H9 (cell line): ENCODE data around the gene SLC44A1. TPM values are rescaled to one million over a fixed set of nuclear protein-coding genes. Genes with fewer than 3 reads are reported as not detected.

Experiments
- DNase-seq: peaks from one replicate; pipeline ENCODE4 v3.0.0-alpha.2; 2017
- H2AFZ ChIP-seq: one replicate; pipeline ENCODE4 v1.6.1; 2013; ENCODE audit warnings: mild to moderate bottlenecking, low read length, control low read depth, moderate library complexity
- H2AK5ac ChIP-seq: 2 replicates; pipeline ENCODE4 v1.6.1; 2013; ENCODE audit warnings: low read length, control low read depth, mixed read lengths; ENCODE audit not compliant: insufficient read length
- H2BK120ac ChIP-seq: one replicate; pipeline ENCODE4 v1.6.1; 2013; ENCODE audit warnings: low read depth, mild to moderate bottlenecking, low read length, control low read depth, inconsistent platforms; ENCODE audit not compliant: poor library complexity, severe bottlenecking
- H2BK12ac ChIP-seq: 2 replicates; pipeline ENCODE4 v1.6.1; 2013; ENCODE audit warnings: low read length, control low read depth, mixed read lengths, low read depth; ENCODE audit not compliant: insufficient read length
- H2BK15ac ChIP-seq: 2 replicates; pipeline ENCODE4 v1.6.1; 2013; ENCODE audit warnings: low read depth, low read length, control low read depth
- H2BK20ac ChIP-seq: one replicate; pipeline ENCODE4 v1.6.1; 2013; ENCODE audit warnings: low read depth, mild to moderate bottlenecking, low read length, control low read depth, inconsistent platforms; ENCODE audit not compliant: poor library complexity, severe bottlenecking
- H2BK5ac ChIP-seq: 2 replicates; pipeline ENCODE4 v1.6.1; 2013; ENCODE audit warnings: low read length, control low read depth, mixed read lengths; ENCODE audit not compliant: insufficient read length
- H3K14ac ChIP-seq: 2 replicates; pipeline ENCODE4 v1.6.1; 2013; ENCODE audit warnings: low read length, control low read depth; ENCODE audit not compliant: insufficient read depth
- H3K18ac ChIP-seq: 2 replicates; pipeline ENCODE4 v1.6.1; 2013; ENCODE audit warnings: low read depth, mild to moderate bottlenecking, mixed read lengths, low read length, control low read depth; ENCODE audit not compliant: insufficient read length
- H3K23ac ChIP-seq: 2 replicates; pipeline ENCODE4 v1.6.1; 2013; ENCODE audit warnings: low read length, control low read depth, mixed read lengths, low read depth; ENCODE audit not compliant: insufficient read length
- H3K23me2 ChIP-seq: 2 replicates; pipeline ENCODE4 v1.6.1; 2013; ENCODE audit warnings: low read depth, mild to moderate bottlenecking, mixed read lengths, low read length, control low read depth; ENCODE audit not compliant: insufficient read length, poor library complexity, severe bottlenecking
- H3K27ac ChIP-seq: 2 replicates; pipeline ENCODE4 v1.5.1; 2013; ENCODE audit warnings: low read length, control low read depth, mixed read lengths, low read depth; ENCODE audit not compliant: insufficient read length
- H3K27me3 ChIP-seq: 2 replicates; pipeline ENCODE4 v1.6.1; 2013; ENCODE audit warnings: low read length, control low read depth, inconsistent platforms; ENCODE audit not compliant: insufficient read depth
- H3K4ac ChIP-seq: 2 replicates; pipeline ENCODE4 v1.6.1; 2013; ENCODE audit warnings: low read depth, mild to moderate bottlenecking, control low read depth, inconsistent platforms, low read length, moderate library complexity
- H3K4me1 ChIP-seq: 2 replicates; pipeline ENCODE4 v1.6.1; 2013; ENCODE audit warnings: low read length, control low read depth, inconsistent platforms; ENCODE audit not compliant: insufficient read depth
- H3K4me2 ChIP-seq: 2 replicates; pipeline ENCODE4 v1.6.1; 2013; ENCODE audit warnings: low read length, control low read depth, mixed read lengths; ENCODE audit not compliant: insufficient read length, insufficient read depth
- H3K56ac ChIP-seq: 2 replicates; pipeline ENCODE4 v1.6.1; 2013; ENCODE audit warnings: low read depth, mild to moderate bottlenecking, mixed read lengths, low read length, control low read depth; ENCODE audit not compliant: insufficient read length
- H3K79me1 ChIP-seq: 2 replicates; pipeline ENCODE4 v1.6.1; 2013; ENCODE audit warnings: low read depth, mild to moderate bottlenecking, moderate library complexity, low read length, control low read depth, inconsistent platforms; ENCODE audit not compliant: insufficient read depth, poor library complexity, severe bottlenecking
- H3K79me2 ChIP-seq: 2 replicates; pipeline ENCODE4 v1.6.1; 2013; ENCODE audit warnings: low read length, control low read depth, inconsistent platforms; ENCODE audit not compliant: insufficient read depth
- H3K9ac ChIP-seq: 2 replicates; pipeline ENCODE4 v1.6.1; 2013; ENCODE audit warnings: low read length, control low read depth, mixed read lengths; ENCODE audit not compliant: insufficient read length; ENCODE audit errors: extremely low read depth
- H3K9me3 ChIP-seq: one replicate; pipeline ENCODE4 v1.6.1; 2013; ENCODE audit warnings: low read depth, low read length, inconsistent platforms; ENCODE audit not compliant: control insufficient read depth
- H3T11ph ChIP-seq: one replicate; pipeline ENCODE4 v1.6.1; 2013; ENCODE audit warnings: mild to moderate bottlenecking, low read length, control low read depth, inconsistent platforms
- H4K20me1 ChIP-seq: one replicate; pipeline ENCODE4 v1.6.1; 2013; ENCODE audit not compliant: control insufficient read depth, insufficient read length, insufficient read depth
- H4K5ac ChIP-seq: 2 replicates; pipeline ENCODE4 v1.6.1; 2013; ENCODE audit warnings: low read depth, mild to moderate bottlenecking, mixed read lengths, low read length, control low read depth; ENCODE audit not compliant: insufficient read length
- H4K8ac ChIP-seq: replicated peaks from 2 replicates; pipeline ENCODE4 v1.6.1; 2013; ENCODE audit warnings: low read length, control low read depth, mixed read lengths, low read depth; ENCODE audit not compliant: insufficient read length
- H4K91ac ChIP-seq: 2 replicates; pipeline ENCODE4 v1.6.1; 2013; ENCODE audit warnings: low read depth, mild to moderate bottlenecking, moderate library complexity, mixed read lengths, low read length, control low read depth; ENCODE audit not compliant: insufficient read length
- H3K27ac Mint-ChIP-seq, 3 experiments: 2 replicates in 2 of 3; 3 replicates in 1 of 3; pipeline ENCODE4 v1.8.0; 2020 to 2021; ENCODE audit warnings: mixed read lengths in 3 of 3, mild to moderate bottlenecking in 1 of 3, moderate library complexity in 1 of 3
- H3K27me3 Mint-ChIP-seq: 2 replicates; pipeline ENCODE4 v1.8.0; 2021; ENCODE audit warnings: low read depth, mild to moderate bottlenecking, moderate library complexity, mixed read lengths
- H3K36me3 Mint-ChIP-seq, 3 experiments: 2 replicates in 2 of 3; 3 replicates in 1 of 3; pipeline ENCODE4 v1.8.0; 2020 to 2021; ENCODE audit warnings: low read depth in 3 of 3, mixed read lengths in 3 of 3; ENCODE audit not compliant: insufficient read depth in 1 of 3
- H3K4me1 Mint-ChIP-seq, 2 experiments: 2 replicates each; pipeline ENCODE4 v1.8.0; 2020; ENCODE audit warnings: mixed read lengths in 2 of 2
- H3K4me3 Mint-ChIP-seq, 2 experiments: 2 replicates in 1 of 2; 3 replicates in 1 of 2; pipeline ENCODE4 v1.8.0; 2020 to 2021; ENCODE audit warnings: mild to moderate bottlenecking in 2 of 2, mixed read lengths in 2 of 2, moderate library complexity in 1 of 2
- H3K9me3 Mint-ChIP-seq, 2 experiments: 2 replicates in 1 of 2; 3 replicates in 1 of 2; pipeline ENCODE4 v1.8.0; 2020; ENCODE audit warnings: mild to moderate bottlenecking in 2 of 2, mixed read lengths in 2 of 2, moderate library complexity in 1 of 2
- WGBS: extraction: QIAGEN DNeasy Blood & Tissue Kit; methylation state at CpG from one replicate; pipeline ENCODE4 v1.1.7; 2013; ENCODE audit warnings: missing lambda C conversion rate, low lambda C conversion rate, mixed read lengths; ENCODE audit not compliant: insufficient read length; ENCODE audit errors: extremely low coverage; 5-methylcytosine and 5-hydroxymethylcytosine counted together
- total RNA-seq: library from RNA; stranded (reverse); gene quantifications from 2 replicates; pipeline ENCODE4 v1.2.1, GENCODE V29; 2021
- TF ChIP-seq, protein P1 (sequence below): fragments of 200-600 bp; sonication (generic); conservative IDR thresholded peaks from 3 replicates; pipeline ENCODE4 v1.8.0; 2021; ENCODE audit warnings: antibody characterized with exemption, mild to moderate bottlenecking

SLC44A1 gene
- total RNA-seq, 1 experiment from 2014 or later, result 60.7 TPM

DNA sequence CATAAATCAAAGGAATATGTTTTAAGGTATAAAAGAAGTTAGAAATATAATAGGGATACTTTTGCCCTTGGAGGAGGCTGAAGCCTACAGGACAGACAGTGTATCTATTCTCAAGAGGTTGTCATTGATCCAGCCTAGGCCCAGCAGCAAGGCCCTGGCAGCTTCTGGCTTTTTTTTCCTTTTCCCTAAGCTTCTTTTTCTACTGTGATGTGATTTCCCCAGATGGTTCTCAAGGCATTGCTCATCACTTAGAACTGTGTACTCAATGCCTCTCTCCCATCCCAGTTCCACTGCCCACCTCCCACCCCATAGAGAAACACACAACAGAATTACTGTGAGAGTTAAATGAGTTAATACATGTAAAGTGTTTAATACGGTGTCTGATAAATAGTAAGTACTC, 88.6 kb downstream of the SLC44A1 start:
- TF ChIP-seq, protein P1, sequence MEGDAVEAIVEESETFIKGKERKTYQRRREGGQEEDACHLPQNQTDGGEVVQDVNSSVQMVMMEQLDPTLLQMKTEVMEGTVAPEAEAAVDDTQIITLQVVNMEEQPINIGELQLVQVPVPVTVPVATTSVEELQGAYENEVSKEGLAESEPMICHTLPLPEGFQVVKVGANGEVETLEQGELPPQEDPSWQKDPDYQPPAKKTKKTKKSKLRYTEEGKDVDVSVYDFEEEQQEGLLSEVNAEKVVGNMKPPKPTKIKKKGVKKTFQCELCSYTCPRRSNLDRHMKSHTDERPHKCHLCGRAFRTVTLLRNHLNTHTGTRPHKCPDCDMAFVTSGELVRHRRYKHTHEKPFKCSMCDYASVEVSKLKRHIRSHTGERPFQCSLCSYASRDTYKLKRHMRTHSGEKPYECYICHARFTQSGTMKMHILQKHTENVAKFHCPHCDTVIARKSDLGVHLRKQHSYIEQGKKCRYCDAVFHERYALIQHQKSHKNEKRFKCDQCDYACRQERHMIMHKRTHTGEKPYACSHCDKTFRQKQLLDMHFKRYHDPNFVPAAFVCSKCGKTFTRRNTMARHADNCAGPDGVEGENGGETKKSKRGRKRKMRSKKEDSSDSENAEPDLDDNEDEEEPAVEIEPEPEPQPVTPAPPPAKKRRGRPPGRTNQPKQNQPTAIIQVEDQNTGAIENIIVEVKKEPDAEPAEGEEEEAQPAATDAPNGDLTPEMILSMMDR, result no peak
- H3K4me3 Mint-ChIP-seq, result no peak overlapping the region
- no peaks in the 10 kb centered on the region for H3K9me3 Mint-ChIP-seq
- no peak overlapping the region for H3K27ac ChIP-seq
- peaks cover 3 to 26% (median 17%) of the 10 kb centered on the region in 3 experiments; a peak in 6 of 7 replicates for H3K36me3 Mint-ChIP-seq
- no peaks in the 10 kb centered on the region for H3K27me3 ChIP-seq
- WGBS, result no CpG with 5 or more reads among the region's 1 CpG
- H3T11ph ChIP-seq, result no peak overlapping the region
- H4K20me1 ChIP-seq, result no peaks in the 10 kb centered on the region
- no peak overlapping the region for H2AK5ac ChIP-seq
- H3K9me3 ChIP-seq, result no peaks in the 10 kb centered on the region
- H3K4ac ChIP-seq, result no peak overlapping the region
- 0 out of 2 replicates have a peak, but pooled peaks cover 3% of the 10 kb centered on the region for H3K79me2 ChIP-seq
- no peaks in the 10 kb centered on the region for H3K27me3 Mint-ChIP-seq
- no peak for DNase-seq
- H2BK12ac ChIP-seq, result no peak overlapping the region
- no peak overlapping the region for H3K18ac ChIP-seq
- H3K4me1 ChIP-seq, result no peaks in the 10 kb centered on the region
- H3K23me2 ChIP-seq, result no peaks in the 10 kb centered on the region
- no peak overlapping the region for H2BK15ac ChIP-seq
- H2BK5ac ChIP-seq, result no peak overlapping the region
- no peak overlapping the region for H2BK120ac ChIP-seq
- H4K5ac ChIP-seq, result no peak overlapping the region
- peaks cover 4% of the 10 kb centered on the region for H3K79me1 ChIP-seq
- H4K8ac ChIP-seq, result no peak overlapping the region
- H3K4me1 Mint-ChIP-seq, result peaks cover 2 to 12% of the 10 kb centered on the region in 2 experiments; a peak in 3 of 4 replicates
- H2AFZ ChIP-seq, result no peak overlapping the region
- peak overlapping the region in 1 of 3 experiments; percentile 27; a peak in 1 of 7 replicates for H3K27ac Mint-ChIP-seq
- H4K91ac ChIP-seq, result no peak overlapping the region
- H3K56ac ChIP-seq, result no peak overlapping the region
- no peak overlapping the region for H3K23ac ChIP-seq
- H3K4me2 ChIP-seq, result no peak overlapping the region
- H2BK20ac ChIP-seq, result no peak overlapping the region
- H3K14ac ChIP-seq, result no peak overlapping the region
- no peak overlapping the region for H3K9ac ChIP-seq
